Epithelial cell of proximal tubule (primary cell): ENCODE measurements around the gene MYO1D. TPM values are rescaled to one million over a fixed set of nuclear protein-coding genes. Genes with fewer than 3 reads are reported as not detected.

Source experiments
- DNase-seq: peaks from one replicate; pipeline ENCODE4 v3.0.0-alpha.2; 2011; ENCODE audit warnings: low read depth
- H3K4me3 ChIP-seq: 2 replicates; pipeline ENCODE4 v1.5.1; 2011; ENCODE audit warnings: low read depth, mild to moderate bottlenecking, low read length
- total RNA-seq: library from RNA; depleted of rRNA; stranded (reverse); fragments of >200 nt; gene quantifications from 2 replicates; pipeline ENCODE4 v1.2.3, GENCODE V29; 2015
- TF ChIP-seq, protein P1 (sequence below): conservative IDR thresholded peaks from 2 replicates; pipeline ENCODE4 v1.5.1; 2012; ENCODE audit warnings: low read depth, mild to moderate bottlenecking, low read length

The MYO1D gene
- total RNA-seq, 1 donor from 2014 or later: 54.4 TPM

DNA sequence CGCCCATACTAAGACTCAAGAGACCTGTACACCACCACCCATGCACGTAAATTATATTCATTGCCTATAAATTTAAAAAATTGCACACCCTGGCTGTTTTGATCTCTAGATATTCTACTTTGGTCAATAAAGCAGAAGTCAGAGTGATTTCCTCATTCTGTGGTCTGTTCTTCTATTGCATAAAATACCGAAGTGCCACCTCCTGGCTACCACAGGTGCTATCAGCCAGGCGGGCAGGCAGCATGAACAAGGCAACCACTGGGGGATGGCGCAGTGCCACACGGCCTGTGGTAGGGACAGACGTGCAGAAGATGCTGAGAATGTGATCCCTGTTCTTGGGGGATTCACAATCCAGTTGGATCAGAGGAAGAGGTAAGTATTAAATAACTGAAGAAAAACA lies 267.8 kb downstream of the MYO1D start:
- no peak overlapping the region for H3K4me3 ChIP-seq
- no peak for DNase-seq
- TF ChIP-seq, protein P1, sequence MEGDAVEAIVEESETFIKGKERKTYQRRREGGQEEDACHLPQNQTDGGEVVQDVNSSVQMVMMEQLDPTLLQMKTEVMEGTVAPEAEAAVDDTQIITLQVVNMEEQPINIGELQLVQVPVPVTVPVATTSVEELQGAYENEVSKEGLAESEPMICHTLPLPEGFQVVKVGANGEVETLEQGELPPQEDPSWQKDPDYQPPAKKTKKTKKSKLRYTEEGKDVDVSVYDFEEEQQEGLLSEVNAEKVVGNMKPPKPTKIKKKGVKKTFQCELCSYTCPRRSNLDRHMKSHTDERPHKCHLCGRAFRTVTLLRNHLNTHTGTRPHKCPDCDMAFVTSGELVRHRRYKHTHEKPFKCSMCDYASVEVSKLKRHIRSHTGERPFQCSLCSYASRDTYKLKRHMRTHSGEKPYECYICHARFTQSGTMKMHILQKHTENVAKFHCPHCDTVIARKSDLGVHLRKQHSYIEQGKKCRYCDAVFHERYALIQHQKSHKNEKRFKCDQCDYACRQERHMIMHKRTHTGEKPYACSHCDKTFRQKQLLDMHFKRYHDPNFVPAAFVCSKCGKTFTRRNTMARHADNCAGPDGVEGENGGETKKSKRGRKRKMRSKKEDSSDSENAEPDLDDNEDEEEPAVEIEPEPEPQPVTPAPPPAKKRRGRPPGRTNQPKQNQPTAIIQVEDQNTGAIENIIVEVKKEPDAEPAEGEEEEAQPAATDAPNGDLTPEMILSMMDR: peak; percentile 58

GRCh38 chr17:32608267-32608666 lies 268.7 kb downstream of the MYO1D start:
- H3K4me3 ChIP-seq: no peak overlapping the region
- DNase-seq: no peak
- TF ChIP-seq, protein P1: no peak

GRCh38 chr17:32604966-32605365 lies 272.0 kb downstream of the MYO1D start:
- H3K4me3 ChIP-seq: no peak overlapping the region
- TF ChIP-seq, protein P1: no peak
- no peak for DNase-seq

GRCh38 chr17:32602396-32602795 lies 274.5 kb downstream of the MYO1D start:
- TF ChIP-seq, protein P1: no peak
- no peak overlapping the region for H3K4me3 ChIP-seq

GRCh38 chr17:32601866-32602265 lies 275.1 kb downstream of the MYO1D start:
- no peak for DNase-seq
- TF ChIP-seq, protein P1: no peak

More at GRCh38 chr17:32602396-32602795, 274.5 kb downstream of the MYO1D start:
- DNase-seq: no peak

GRCh38 chr17:32596628-32597027 lies 280.3 kb downstream of the MYO1D start:
- DNase-seq: no peak
- no peak overlapping the region for H3K4me3 ChIP-seq
- TF ChIP-seq, protein P1: no peak

More at GRCh38 chr17:32601866-32602265, 275.1 kb downstream of the MYO1D start:
- H3K4me3 ChIP-seq: no peak overlapping the region

DNA sequence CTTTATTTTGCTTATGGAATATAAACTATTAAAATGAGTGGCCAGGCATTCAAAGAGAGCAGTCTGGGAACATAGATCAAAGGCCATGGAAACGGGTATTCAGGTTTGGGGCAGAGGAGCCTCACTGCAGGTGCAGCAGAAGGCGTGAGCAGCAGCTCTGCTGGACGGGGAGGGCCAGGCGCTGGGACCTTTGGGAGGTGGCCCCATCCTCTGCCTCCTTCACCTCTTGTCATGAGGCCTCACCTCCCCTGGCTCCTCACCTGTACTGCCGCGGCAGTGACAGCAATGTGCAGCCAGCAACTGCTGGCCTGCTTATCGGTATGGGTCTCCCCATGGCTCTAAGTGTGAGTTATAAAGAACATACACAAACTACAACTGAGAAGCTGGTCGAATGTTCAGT lies 280.7 kb downstream of the MYO1D start:
- TF ChIP-seq, protein P1: no peak
- H3K4me3 ChIP-seq: no peak overlapping the region
- DNase-seq: no peak
